Peyer's patch (tissue), 4 donors: ENCODE results near the gene IGFBP7. TPM values are rescaled to one million over a fixed set of nuclear protein-coding genes. Genes with fewer than 3 reads are reported as not detected.

Experiments used
- DNase-seq, 3 donors: peaks; one replicate each; pipeline ENCODE4 v3.0.0-alpha.2; 2017 to 2019
- H3K27ac ChIP-seq, 4 donors: fragments of 200-600 bp; sonication (generic); one replicate each; pipeline ENCODE4 v1.5.1; 2016 to 2019
- H3K27me3 ChIP-seq, 2 donors: fragments of 200-600 bp; sonication (generic); one replicate each; pipeline ENCODE4 v1.5.1; 2019
- H3K36me3 ChIP-seq, 3 donors: fragments of 200-600 bp; sonication (generic); one replicate each; pipeline ENCODE4 v1.5.1; 2016 to 2019
- H3K4me1 ChIP-seq, 4 donors: fragments of 200-600 bp; sonication (generic); one replicate each; pipeline ENCODE4 v1.5.1; 2016 to 2019
- H3K4me3 ChIP-seq, 4 donors: fragments of 200-600 bp; sonication (generic); 1 replicate in 3 of 4; 2 replicates in 1 of 4; pipeline ENCODE4 v1.5.1; 2016 to 2019; ENCODE audit warnings: mild to moderate bottlenecking in 1 of 4
- H3K9me3 ChIP-seq, 4 donors: fragments of 200-600 bp; sonication (generic); one replicate each; pipeline ENCODE4 v1.5.1; 2016 to 2019; ENCODE audit warnings: mild to moderate bottlenecking in 1 of 4
- POLR2A ChIP-seq, 2 donors: fragments of 450-650 bp; IDR thresholded peaks; one replicate each; pipeline ENCODE4 v1.5.1; 2017; ENCODE audit warnings: antibody characterized with exemption in 2 of 2, mild to moderate bottlenecking in 2 of 2, moderate library complexity in 2 of 2
- total RNA-seq, 4 donors: library from RNA; depleted of rRNA; stranded (reverse); fragments of >200 nt; gene quantifications; one replicate each; pipeline ENCODE4 v1.1.0, GENCODE V29; 2016
- TF ChIP-seq, protein P1 (sequence below), 6 experiments: fragments of 450-650 bp in 4 of 6; fragments of 200-600 bp in 2 of 6; sonication (generic) in 1 of 6; IDR thresholded peaks; one replicate each; pipeline ENCODE4 v1.5.1; 2017 to 2019; ENCODE audit warnings: antibody characterized with exemption in 6 of 6, mild to moderate bottlenecking in 3 of 6, moderate library complexity in 1 of 6

Gene IGFBP7, protein sequence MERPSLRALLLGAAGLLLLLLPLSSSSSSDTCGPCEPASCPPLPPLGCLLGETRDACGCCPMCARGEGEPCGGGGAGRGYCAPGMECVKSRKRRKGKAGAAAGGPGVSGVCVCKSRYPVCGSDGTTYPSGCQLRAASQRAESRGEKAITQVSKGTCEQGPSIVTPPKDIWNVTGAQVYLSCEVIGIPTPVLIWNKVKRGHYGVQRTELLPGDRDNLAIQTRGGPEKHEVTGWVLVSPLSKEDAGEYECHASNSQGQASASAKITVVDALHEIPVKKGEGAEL
- 10 to 100 TPM; 37.1 to 92.1 (median 79.1) TPM for total RNA-seq

DNA sequence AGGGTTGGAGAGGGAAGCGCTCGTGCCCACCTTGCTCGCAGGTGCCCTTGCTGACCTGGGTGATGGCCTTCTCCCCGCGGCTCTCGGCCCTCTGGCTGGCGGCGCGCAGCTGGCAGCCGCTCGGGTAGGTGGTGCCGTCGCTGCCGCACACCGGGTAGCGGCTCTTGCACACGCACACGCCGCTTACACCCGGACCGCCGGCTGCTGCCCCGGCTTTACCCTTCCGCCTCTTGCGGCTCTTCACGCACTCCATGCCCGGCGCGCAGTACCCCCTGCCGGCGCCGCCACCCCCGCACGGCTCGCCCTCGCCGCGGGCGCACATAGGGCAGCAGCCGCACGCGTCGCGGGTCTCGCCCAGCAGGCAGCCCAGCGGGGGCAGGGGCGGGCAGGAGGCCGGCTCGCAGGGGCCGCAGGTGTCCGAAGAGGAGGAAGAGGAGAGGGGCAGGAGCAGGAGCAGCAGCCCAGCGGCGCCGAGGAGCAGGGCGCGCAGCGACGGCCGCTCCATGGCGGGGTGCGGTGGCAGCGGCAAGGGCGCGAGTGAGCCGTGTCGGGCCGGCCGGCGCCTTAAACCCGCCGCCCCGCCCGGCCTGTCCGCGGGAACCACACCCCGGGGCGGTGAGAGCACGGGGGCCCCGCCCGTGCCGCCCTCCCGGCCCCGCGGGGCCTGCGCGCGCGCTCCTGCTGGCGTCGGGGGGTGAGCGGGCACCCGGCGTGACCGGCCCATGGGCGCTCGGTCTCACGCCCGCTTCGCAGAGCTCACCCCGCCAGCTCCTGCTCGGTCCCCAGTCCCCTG is at the start of gene IGFBP7:
TSS of gene IGFBP7 (minus strand) at position 539 of the 793 bp plus-strand sequence. CDS start at position 505, 34 bp downstream.
- DNase-seq, result peak in 2 of 3 donors; percentile 51 to 63
- TF ChIP-seq, protein P1, sequence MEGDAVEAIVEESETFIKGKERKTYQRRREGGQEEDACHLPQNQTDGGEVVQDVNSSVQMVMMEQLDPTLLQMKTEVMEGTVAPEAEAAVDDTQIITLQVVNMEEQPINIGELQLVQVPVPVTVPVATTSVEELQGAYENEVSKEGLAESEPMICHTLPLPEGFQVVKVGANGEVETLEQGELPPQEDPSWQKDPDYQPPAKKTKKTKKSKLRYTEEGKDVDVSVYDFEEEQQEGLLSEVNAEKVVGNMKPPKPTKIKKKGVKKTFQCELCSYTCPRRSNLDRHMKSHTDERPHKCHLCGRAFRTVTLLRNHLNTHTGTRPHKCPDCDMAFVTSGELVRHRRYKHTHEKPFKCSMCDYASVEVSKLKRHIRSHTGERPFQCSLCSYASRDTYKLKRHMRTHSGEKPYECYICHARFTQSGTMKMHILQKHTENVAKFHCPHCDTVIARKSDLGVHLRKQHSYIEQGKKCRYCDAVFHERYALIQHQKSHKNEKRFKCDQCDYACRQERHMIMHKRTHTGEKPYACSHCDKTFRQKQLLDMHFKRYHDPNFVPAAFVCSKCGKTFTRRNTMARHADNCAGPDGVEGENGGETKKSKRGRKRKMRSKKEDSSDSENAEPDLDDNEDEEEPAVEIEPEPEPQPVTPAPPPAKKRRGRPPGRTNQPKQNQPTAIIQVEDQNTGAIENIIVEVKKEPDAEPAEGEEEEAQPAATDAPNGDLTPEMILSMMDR (IDR thresholded peaks at IDR 0.05), result no peak
- TF ChIP-seq POLR2A (IDR thresholded peaks at IDR 0.05), result peak in 1 of 2 donors; percentile 33
- Histone ChIP-seq H3K36me3 (no peaks in the 10 kb centered on the region), H3K27me3 (peaks cover 0 to 5% of the 10 kb centered on the region in 2 donors), H3K4me1 (peaks cover 0 to 17% (median 4%) of the 10 kb centered on the region in 4 donors), H3K4me3 (peak within 1 kb of the TSS; percentile 42 to 73 (median 58)), H3K9me3 (no peaks in the 10 kb centered on the region), H3K27ac (peak within 1 kb of the TSS; percentile 74 to 93 (median 83))

- H3K9me3 ChIP-seq, result no peaks in the 10 kb centered on the region
- no peaks in the 10 kb centered on the region for H3K27me3 ChIP-seq
- TF ChIP-seq, protein P1 (IDR thresholded peaks at IDR 0.05), result no peak
- no peak for TF ChIP-seq POLR2A (IDR thresholded peaks at IDR 0.05)
- H3K4me3 ChIP-seq, result no peak overlapping the region
- no peaks in the 10 kb centered on the region for H3K36me3 ChIP-seq
- no peak overlapping the region for H3K27ac ChIP-seq
- DNase-seq, result no peak
- no peaks in the 10 kb centered on the region for H3K4me1 ChIP-seq
These were observed 49.7 kb upstream of the IGFBP7 start for GRCh38 chr4:57159866-57160265.

GRCh38 chr4:57158762-57159161 is 48.6 kb upstream of the IGFBP7 start:
- no peaks in the 10 kb centered on the region for H3K4me1 ChIP-seq
- no peak overlapping the region for H3K27ac ChIP-seq
- no peaks in the 10 kb centered on the region for H3K9me3 ChIP-seq
- TF ChIP-seq, protein P1 (IDR thresholded peaks at IDR 0.05), result no peak
- TF ChIP-seq POLR2A (IDR thresholded peaks at IDR 0.05), result no peak
- no peaks in the 10 kb centered on the region for H3K27me3 ChIP-seq
- H3K36me3 ChIP-seq, result no peaks in the 10 kb centered on the region
- no peak for DNase-seq
- no peak overlapping the region for H3K4me3 ChIP-seq

DNA sequence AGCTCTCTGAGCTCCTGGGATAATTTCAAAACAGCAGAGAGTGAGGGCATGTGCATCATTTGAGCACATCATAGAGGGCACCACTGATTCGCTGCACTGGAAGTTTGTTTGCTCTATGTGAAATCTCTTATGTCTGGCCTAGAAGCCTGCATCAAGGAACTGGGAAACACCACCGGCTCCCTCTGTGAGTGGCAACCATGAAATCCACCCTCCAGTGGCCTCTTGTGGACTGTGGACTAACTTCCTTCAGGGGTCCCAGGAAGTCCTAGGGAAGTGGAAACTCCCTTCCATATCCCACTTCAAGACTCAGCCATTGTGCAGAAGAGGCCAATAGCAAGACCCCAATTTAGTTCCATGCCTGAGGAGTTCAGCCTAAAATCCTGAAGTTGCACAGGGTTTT is 48.0 kb upstream of the IGFBP7 start:
- no peaks in the 10 kb centered on the region for H3K4me1 ChIP-seq
- H3K36me3 ChIP-seq, result no peaks in the 10 kb centered on the region
- TF ChIP-seq, protein P1 (IDR thresholded peaks at IDR 0.05), result no peak
- no peak for TF ChIP-seq POLR2A (IDR thresholded peaks at IDR 0.05)
- H3K27ac ChIP-seq, result no peak overlapping the region
- DNase-seq, result no peak
- H3K4me3 ChIP-seq, result no peak overlapping the region
- H3K9me3 ChIP-seq, result no peaks in the 10 kb centered on the region
- H3K27me3 ChIP-seq, result no peaks in the 10 kb centered on the region

DNA sequence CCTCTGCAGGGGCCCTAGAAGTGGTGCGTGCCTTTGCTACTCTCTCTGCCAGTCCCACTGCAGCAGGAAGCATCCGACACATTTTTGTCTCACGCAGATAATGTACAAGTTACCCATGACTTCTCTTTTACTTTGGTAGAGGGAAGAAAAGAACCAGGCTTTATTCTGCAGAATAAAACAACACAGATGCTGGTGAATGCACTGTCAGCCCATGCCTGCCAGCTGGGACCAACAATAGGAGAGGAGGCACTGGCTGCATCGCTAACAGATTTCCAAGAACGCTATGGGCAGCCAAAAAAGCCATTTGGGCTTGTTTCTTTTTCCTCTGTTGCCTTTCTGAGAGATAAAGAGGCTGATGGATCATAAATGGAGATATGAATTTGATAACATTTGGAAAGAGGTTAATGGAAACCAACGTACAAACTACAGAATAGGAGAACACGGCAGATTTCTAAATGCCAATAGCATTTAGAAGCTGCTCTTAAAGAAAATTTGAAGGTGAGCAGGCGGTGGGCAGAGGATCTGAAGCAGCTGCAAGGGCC is 47.5 kb upstream of the IGFBP7 start:
- no peak for DNase-seq
- no peaks in the 10 kb centered on the region for H3K4me1 ChIP-seq
- H3K9me3 ChIP-seq, result no peaks in the 10 kb centered on the region
- no peak for TF ChIP-seq POLR2A (IDR thresholded peaks at IDR 0.05)
- no peaks in the 10 kb centered on the region for H3K36me3 ChIP-seq
- no peak overlapping the region for H3K4me3 ChIP-seq
- H3K27me3 ChIP-seq, result no peaks in the 10 kb centered on the region
- no peak overlapping the region for H3K27ac ChIP-seq
